LNCaP clone FGC (cell line): ENCODE measurements around the gene TTR.

Source experiments
- DNase-seq: peaks from one replicate; pipeline ENCODE4 v3.0.0-alpha.2; 2011; ENCODE audit warnings: low read depth
- H3K4me3 ChIP-seq: 2 replicates; pipeline ENCODE4 v1.5.1; 2011; ENCODE audit warnings: mild to moderate bottlenecking, low read depth, low read length, control low read depth
- CTCF ChIP-seq: IDR thresholded peaks from 2 replicates; pipeline ENCODE4 v1.5.1; 2012; ENCODE audit warnings: mild to moderate bottlenecking; ENCODE audit not compliant: control insufficient read depth, insufficient read depth; ENCODE audit errors: extremely low read depth

TTR gene

GRCh38 chr18:31586616-31587015 is 5.1 kb upstream of the TTR start:
- DNase-seq = no peak
- no peak for TF ChIP-seq CTCF
- H3K4me3 ChIP-seq = no peak overlapping the region

GRCh38 chr18:31587529-31587928 is 4.1 kb upstream of the TTR start:
- TF ChIP-seq CTCF = no peak
- no peak overlapping the region for H3K4me3 ChIP-seq
- DNase-seq = no peak

GRCh38 chr18:31590570-31590969 is 1.1 kb upstream of the TTR start:
- no peak overlapping the region for H3K4me3 ChIP-seq
- DNase-seq = no peak
- no peak for TF ChIP-seq CTCF

GRCh38 chr18:31591113-31591512 is 564 bp upstream of the TTR start:
- no peak for DNase-seq
- H3K4me3 ChIP-seq = no peak overlapping the region

GRCh38 chr18:31592506-31593157 is 955 bp downstream of the TTR start:
- no peak for DNase-seq
- no peak overlapping the region for H3K4me3 ChIP-seq
- TF ChIP-seq CTCF = no peak

More at GRCh38 chr18:31591113-31591512, 564 bp upstream of the TTR start:
- TF ChIP-seq CTCF = no peak

GRCh38 chr18:31595121-31595771 is 3.6 kb downstream of the TTR start:
- no peak for DNase-seq
- TF ChIP-seq CTCF = no peak
- no peak overlapping the region for H3K4me3 ChIP-seq
